Hepatocyte (in vitro differentiated cells): ENCODE measurements around the gene FPGS. TPM values are rescaled to one million over a fixed set of nuclear protein-coding genes. Genes with fewer than 3 reads are reported as not detected.
"Not testable (repeated sequence)": the region's sequence is repeated elsewhere in the genome, so short reads cannot be mapped to it uniquely, and the experiment has no call there.

Experiments used
- DNase-seq: peaks from one replicate; pipeline ENCODE4 v3.0.0-alpha.2; 2016; ENCODE audit warnings: low spot score
- H2AFZ ChIP-seq: fragments of 200-600 bp; sonication (generic); 2 replicates; pipeline ENCODE4 v1.6.0; 2016; ENCODE audit warnings: antibody characterized with exemption, mild to moderate bottlenecking
- H3K27ac ChIP-seq: fragments of 200-600 bp; sonication (generic); 2 replicates; pipeline ENCODE4 v1.5.1; 2016; ENCODE audit warnings: mild to moderate bottlenecking
- H3K27me3 ChIP-seq: fragments of 200-600 bp; sonication (generic); 2 replicates; pipeline ENCODE4 v1.6.1; 2016
- H3K36me3 ChIP-seq: fragments of 200-600 bp; sonication (generic); replicated peaks from 2 replicates; pipeline ENCODE4 v1.5.1; 2016; ENCODE audit warnings: low read depth; ENCODE audit not compliant: insufficient read depth
- H3K4me1 ChIP-seq: fragments of 200-600 bp; sonication (generic); 2 replicates; pipeline ENCODE4 v1.5.1; 2016; ENCODE audit warnings: mild to moderate bottlenecking, moderate library complexity; ENCODE audit not compliant: insufficient read depth
- H3K4me2 ChIP-seq: fragments of 200-600 bp; sonication (generic); 2 replicates; pipeline ENCODE4 v1.6.0; 2016
- H3K4me3 ChIP-seq: fragments of 200-600 bp; sonication (generic); 2 replicates; pipeline ENCODE4 v1.5.1; 2016; ENCODE audit warnings: mild to moderate bottlenecking
- H3K79me2 ChIP-seq: fragments of 200-600 bp; sonication (generic); 2 replicates; pipeline ENCODE4 v1.6.0; 2017; ENCODE audit warnings: mild to moderate bottlenecking
- H3K9me2 ChIP-seq: fragments of 200-600 bp; sonication (generic); replicated peaks from 2 replicates; pipeline ENCODE4 v1.6.0; 2017; ENCODE audit warnings: mild to moderate bottlenecking; ENCODE audit not compliant: insufficient read depth
- H3K9me3 ChIP-seq: fragments of 200-600 bp; sonication (generic); 2 replicates; pipeline ENCODE4 v1.5.1; 2016; ENCODE audit warnings: low read depth, mild to moderate bottlenecking
- H4K20me1 ChIP-seq: fragments of 200-600 bp; sonication (generic); 2 replicates; pipeline ENCODE4 v1.6.0; 2016; ENCODE audit warnings: mild to moderate bottlenecking; ENCODE audit not compliant: insufficient read depth, poor library complexity, severe bottlenecking
- CTCF ChIP-seq: fragments of 200-600 bp; sonication (generic); IDR thresholded peaks from 2 replicates; pipeline ENCODE4 v1.5.1; 2016; ENCODE audit warnings: antibody characterized with exemption, mild to moderate bottlenecking; ENCODE audit not compliant: poor library complexity
- EZH2 ChIP-seq: fragments of 200-600 bp; sonication (generic); IDR thresholded peaks from 2 replicates; pipeline ENCODE4 v1.6.1; 2016; ENCODE audit warnings: antibody characterized with exemption, mild to moderate bottlenecking, borderline replicate concordance
- EZH2phosphoT487 ChIP-seq: fragments of 200-600 bp; sonication (generic); IDR thresholded peaks from one replicate; pipeline ENCODE4 v1.6.1; 2018; ENCODE audit warnings: antibody characterized with exemption, mild to moderate bottlenecking, low read depth, moderate library complexity; ENCODE audit not compliant: unreplicated experiment, severe bottlenecking
- WGBS: methylation state at CpG from one replicate; pipeline ENCODE4 v1.1.6; 2016; ENCODE audit warnings: low lambda C conversion rate; ENCODE audit errors: missing lambda C conversion rate; 5-methylcytosine and 5-hydroxymethylcytosine counted together
- polyA plus RNA-seq: library from polyadenylated mRNA; unstranded; fragments of >200 nt; fragmentation: Nextera tagmentation; extraction: Ambion mirVana; gene quantifications from 2 replicates; pipeline ENCODE4 v1.2.1, GENCODE V29; 2016
- total RNA-seq: library from RNA; depleted of rRNA; stranded (reverse); fragments of >200 nt; gene quantifications from 2 replicates; pipeline ENCODE4 v1.2.3, GENCODE V29; 2014

FPGS gene
- total and polyA plus RNA-seq, 2 experiments from 2014 or later = 27.4 to 48.5 TPM

DNA sequence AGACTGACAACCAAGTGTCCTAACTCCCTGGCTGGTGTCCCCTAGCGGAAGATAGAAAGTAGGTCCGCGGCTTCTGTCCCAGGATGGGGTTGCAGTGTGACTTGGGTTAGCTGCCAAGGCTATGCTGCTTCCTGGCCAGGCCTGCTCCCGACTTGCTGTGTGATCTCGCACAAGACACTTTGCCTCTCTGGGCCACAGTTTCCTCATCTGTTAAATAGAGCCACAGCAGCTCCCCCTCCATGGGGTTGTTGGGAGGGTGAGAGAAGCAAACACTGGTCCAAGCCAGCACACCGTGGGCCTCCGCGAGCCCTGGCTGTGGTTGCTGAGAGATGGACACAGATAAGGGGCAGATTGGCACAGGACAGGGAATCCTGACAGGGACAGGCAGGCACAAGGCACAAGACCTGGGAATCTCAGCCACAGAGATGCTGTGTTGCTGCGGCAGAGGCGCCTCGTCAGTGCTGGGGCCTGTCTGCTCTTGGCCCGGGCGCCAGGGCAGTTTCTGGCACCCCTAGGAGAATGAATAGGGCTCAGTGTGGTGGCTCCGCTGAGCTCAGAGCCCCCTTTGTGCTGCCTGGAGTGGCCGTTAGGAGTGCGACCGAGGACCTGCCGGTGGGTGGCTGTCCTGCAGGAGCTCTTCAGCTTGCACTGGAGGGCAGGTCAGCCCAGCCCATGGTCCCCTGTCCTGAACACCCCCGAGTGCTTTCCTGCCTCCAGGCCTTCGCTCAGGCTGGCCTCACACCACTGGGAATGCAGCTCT, 22.4 kb upstream of the FPGS start:
- H3K9me2 ChIP-seq = no peaks in the 10 kb centered on the region
- H3K4me3 ChIP-seq = no peak overlapping the region
- H4K20me1 ChIP-seq = no peaks in the 10 kb centered on the region
- H3K36me3 ChIP-seq = no peaks in the 10 kb centered on the region
- H3K27ac ChIP-seq = no peak overlapping the region
- no peaks in the 10 kb centered on the region for H3K27me3 ChIP-seq
- H3K9me3 ChIP-seq = no peaks in the 10 kb centered on the region
- no peak for TF ChIP-seq CTCF
- H2AFZ ChIP-seq = no peak overlapping the region
- DNase-seq = no peak
- H3K79me2 ChIP-seq = no peaks in the 10 kb centered on the region
- WGBS = 83% methylated on average over 19 of the region's 20 CpGs
- H3K4me1 ChIP-seq = no peaks in the 10 kb centered on the region
- no peak overlapping the region for H3K4me2 ChIP-seq

GRCh38 chr9:127780909-127781308, 21.8 kb upstream of the FPGS start:
- H3K27me3 ChIP-seq, H3K4me3 ChIP-seq, H3K79me2 ChIP-seq, H3K27ac ChIP-seq, H3K4me2 ChIP-seq, H3K9me3 ChIP-seq, H3K4me1 ChIP-seq, H2AFZ ChIP-seq, H3K9me2 ChIP-seq, H3K36me3 ChIP-seq, H4K20me1 ChIP-seq, DNase-seq: not testable (repeated sequence)
- 88% methylated on average over 9 of the region's 9 CpGs for WGBS

- TF ChIP-seq EZH2phosphoT487 = no peak
- Histone ChIP-seq H3K27ac (no peak overlapping the region), H3K9me2 (no peaks in the 10 kb centered on the region), H3K4me1 (peaks cover under 1% of the 10 kb centered on the region), H3K36me3 (no peaks in the 10 kb centered on the region), H3K4me3 (no peak overlapping the region), H4K20me1 (peaks cover 6% of the 10 kb centered on the region), H3K4me2 (no peak overlapping the region), H3K27me3 (no peaks in the 10 kb centered on the region), H2AFZ (no peak overlapping the region), H3K9me3 (no peaks in the 10 kb centered on the region), H3K79me2 (peaks cover 7% of the 10 kb centered on the region)
- no peak for DNase-seq
- WGBS = 81% methylated on average over 4 of the region's 4 CpGs
Observed at GRCh38 chr9:127781806-127782205, 20.9 kb upstream of the FPGS start.

- DNase-seq = no peak
- 89% methylated on average over 20 of the region's 20 CpGs for WGBS
- Histone ChIP-seq H3K4me3 (no peak overlapping the region), H3K36me3 (peaks cover 3% of the 10 kb centered on the region), H2AFZ (no peak overlapping the region), H3K79me2 (peaks cover 23% of the 10 kb centered on the region), H3K9me3 (no peaks in the 10 kb centered on the region), H3K4me1 (peaks cover 8% of the 10 kb centered on the region), H3K27ac (no peak overlapping the region), H4K20me1 (peaks cover 22% of the 10 kb centered on the region), H3K9me2 (no peaks in the 10 kb centered on the region), H3K27me3 (no peaks in the 10 kb centered on the region), H3K4me2 (no peak overlapping the region)
- TF ChIP-seq CTCF (no peak), EZH2 (no peak), EZH2phosphoT487 (no peak)
Observed at GRCh38 chr9:127783111-127784008, 19.3 kb upstream of the FPGS start.
